SK-N-SH treated with all-trans-retinoic acid at 6 μM for 48 hours (cell line): Measurements from ENCODE around the gene DPP10.

ENCODE experiments used
- ATAC-seq: fragments of 200-7000 bp; cut with Tn5 transposase; 3 replicates; pipeline ENCODE4 v1.9.1; 2020; ENCODE audit warnings: mild to moderate bottlenecking, moderate library complexity
- BACH2 ChIP-seq: fragments of 250-450 bp; sonication (Bioruptor Pico); IDR thresholded peaks from 2 replicates; pipeline ENCODE4 v1.9.0; 2021; ENCODE audit warnings: mild to moderate bottlenecking, borderline replicate concordance
- CREB5 ChIP-seq: fragments of 250-450 bp; sonication (Bioruptor Pico); IDR thresholded peaks from 2 replicates; pipeline ENCODE4 v1.5.1; 2020; ENCODE audit warnings: low read depth, mild to moderate bottlenecking, moderate library complexity
- CSDC2 ChIP-seq: fragments of 250-450 bp; sonication (Bioruptor Pico); IDR thresholded peaks from 2 replicates; pipeline ENCODE4 v1.5.0; 2020; ENCODE audit warnings: mild to moderate bottlenecking, moderate library complexity
- CSRNP3 ChIP-seq: fragments of 250-450 bp; sonication (Bioruptor Pico); IDR thresholded peaks from 2 replicates; pipeline ENCODE4 v1.5.1; 2021; ENCODE audit warnings: mild to moderate bottlenecking, moderate library complexity
- ESRRG ChIP-seq: fragments of 250-450 bp; sonication (Bioruptor Pico); IDR thresholded peaks from 2 replicates; pipeline ENCODE4 v1.6.1; 2021; ENCODE audit warnings: mild to moderate bottlenecking
- GLIS3 ChIP-seq: fragments of 250-450 bp; sonication (Bioruptor Pico); IDR thresholded peaks from 2 replicates; pipeline ENCODE4 v1.5.0; 2020; ENCODE audit warnings: mild to moderate bottlenecking, moderate library complexity
- ISL1 ChIP-seq: fragments of 250-450 bp; sonication (Bioruptor Pico); IDR thresholded peaks from 2 replicates; pipeline ENCODE4 v2.1.2; 2022; ENCODE audit warnings: mild to moderate bottlenecking, moderate library complexity
- OSR1 ChIP-seq: fragments of 250-450 bp; sonication (Bioruptor Pico); IDR thresholded peaks from 2 replicates; pipeline ENCODE4 v1.8.0; 2022; ENCODE audit warnings: moderate library complexity, mild to moderate bottlenecking, inconsistent platforms
- PATZ1 ChIP-seq: fragments of 250-450 bp; sonication (Bioruptor Pico); IDR thresholded peaks from 2 replicates; pipeline ENCODE4 v1.8.0; 2020; ENCODE audit warnings: mild to moderate bottlenecking, moderate library complexity, borderline replicate concordance
- POU6F1 ChIP-seq: fragments of 250-450 bp; sonication (Bioruptor Pico); IDR thresholded peaks from 2 replicates; pipeline ENCODE4 v1.8.0; 2021; ENCODE audit warnings: low read depth, mild to moderate bottlenecking, moderate library complexity, borderline replicate concordance
- PPARA ChIP-seq: fragments of 250-450 bp; sonication (Bioruptor Pico); IDR thresholded peaks from 2 replicates; pipeline ENCODE4 v1.5.0; 2020; ENCODE audit warnings: mild to moderate bottlenecking, borderline replicate concordance
- RARB ChIP-seq: fragments of 250-450 bp; sonication (Bioruptor Pico); IDR thresholded peaks from 2 replicates; pipeline ENCODE4 v1.8.0; 2021; ENCODE audit warnings: mild to moderate bottlenecking, moderate library complexity
- TCF4 ChIP-seq: fragments of 250-450 bp; sonication (Bioruptor Pico); IDR thresholded peaks from 2 replicates; pipeline ENCODE4 v1.8.0; 2021; ENCODE audit warnings: mild to moderate bottlenecking, moderate library complexity, borderline replicate concordance
- TSHZ2 ChIP-seq: fragments of 250-450 bp; sonication (Bioruptor Pico); IDR thresholded peaks from 2 replicates; pipeline ENCODE4 v1.5.0; 2020; ENCODE audit warnings: mild to moderate bottlenecking, moderate library complexity
- ZC3H10 ChIP-seq: fragments of 250-450 bp; sonication (Bioruptor Pico); IDR thresholded peaks from 2 replicates; pipeline ENCODE4 v1.5.1; 2021; ENCODE audit warnings: mild to moderate bottlenecking, moderate library complexity
- ZFP3 ChIP-seq: fragments of 250-450 bp; sonication (Bioruptor Pico); IDR thresholded peaks from 2 replicates; pipeline ENCODE4 v1.5.0; 2020; ENCODE audit warnings: mild to moderate bottlenecking, moderate library complexity
- ZFP30 ChIP-seq: fragments of 450-650 bp; formaldehyde crosslinking; IDR thresholded peaks from 2 replicates; pipeline ENCODE4 v1.5.0; 2022; ENCODE audit warnings: mild to moderate bottlenecking, moderate library complexity
- ZNF565 ChIP-seq: fragments of 450-650 bp; formaldehyde crosslinking; conservative IDR thresholded peaks from 2 replicates; pipeline ENCODE4 v1.5.0; 2020; ENCODE audit warnings: low read depth, mild to moderate bottlenecking, moderate library complexity
- ZNF70 ChIP-seq: fragments of 450-650 bp; formaldehyde crosslinking; IDR thresholded peaks from 2 replicates; pipeline ENCODE4 v1.5.0; 2020; ENCODE audit warnings: mild to moderate bottlenecking, moderate library complexity

Gene DPP10

GRCh38 chr2:115505331-115505730 is 1062.9 kb downstream of the DPP10 start:
- TF ChIP-seq ISL1 (CRISPR knock-in tag) (no peak), ESRRG (CRISPR knock-in tag) (no peak), GLIS3 (CRISPR knock-in tag) (no peak), POU6F1 (CRISPR knock-in tag) (no peak), CSDC2 (CRISPR knock-in tag) (no peak), ZNF70 (no peak), TCF4 (CRISPR knock-in tag) (no peak), PPARA (CRISPR knock-in tag) (no peak), BACH2 (CRISPR knock-in tag) (no peak), ZNF565 (CRISPR knock-in tag) (no peak)
- no peak for ATAC-seq

GRCh38 chr2:115520727-115521126 is 1078.3 kb downstream of the DPP10 start:
- no peak for ATAC-seq
- TF ChIP-seq BACH2 (CRISPR knock-in tag) (no peak), ZC3H10 (CRISPR knock-in tag) (no peak), CSRNP3 (CRISPR knock-in tag) (no peak), ESRRG (CRISPR knock-in tag) (no peak), GLIS3 (CRISPR knock-in tag) (no peak), RARB (no peak), ZFP30 (CRISPR knock-in tag) (no peak), PPARA (CRISPR knock-in tag) (no peak), PATZ1 (CRISPR knock-in tag) (no peak), TCF4 (CRISPR knock-in tag) (no peak), ISL1 (CRISPR knock-in tag) (no peak)

- no peak for ATAC-seq
- TF ChIP-seq OSR1 (CRISPR knock-in tag) (no peak), ZNF565 (CRISPR knock-in tag) (no peak), CREB5 (no peak), ZNF70 (no peak), ISL1 (CRISPR knock-in tag) (no peak), TSHZ2 (CRISPR knock-in tag) (no peak), CSDC2 (CRISPR knock-in tag) (no peak), ZFP3 (CRISPR knock-in tag) (no peak), BACH2 (CRISPR knock-in tag) (no peak), ZFP30 (CRISPR knock-in tag) (no peak), PATZ1 (CRISPR knock-in tag) (no peak), ZC3H10 (CRISPR knock-in tag) (no peak), CSRNP3 (CRISPR knock-in tag) (no peak)
- TF ChIP-seq, all 23 proteins: peak for 0
Observed at GRCh38 chr2:115524452-115524851, 1082.0 kb downstream of the DPP10 start.
